Sigmoid colon (tissue), 7 donors: Measurements from ENCODE around the gene GUCA2A. TPM values are rescaled to one million over a fixed set of nuclear protein-coding genes. Genes with fewer than 3 reads are reported as not detected.

Source experiments
- DNase-seq: peaks from one replicate; pipeline ENCODE4 v3.0.0-alpha.2; 2019
- H3K27ac ChIP-seq, 4 donors: fragments of 200-600 bp; sonication (generic); one replicate each; pipeline ENCODE4 v1.5.1; 2016 to 2019; ENCODE audit warnings: mild to moderate bottlenecking in 1 of 4
- H3K27me3 ChIP-seq, 3 donors: fragments of 200-600 bp; sonication (generic); one replicate each; pipeline ENCODE4 v1.5.1; 2019; ENCODE audit warnings: mild to moderate bottlenecking in 1 of 3
- H3K36me3 ChIP-seq, 4 donors: fragments of 200-600 bp; sonication (generic); one replicate each; pipeline ENCODE4 v1.5.1; 2016 to 2019
- H3K4me1 ChIP-seq, 4 donors: fragments of 200-600 bp; sonication (generic); one replicate each; pipeline ENCODE4 v1.5.1; 2017 to 2019
- H3K4me3 ChIP-seq, 4 donors: fragments of 200-600 bp; sonication (generic); one replicate each; pipeline ENCODE4 v1.5.1; 2017 to 2019; ENCODE audit warnings: mild to moderate bottlenecking in 2 of 4, moderate library complexity in 1 of 4
- H3K9me3 ChIP-seq, 4 donors: fragments of 200-600 bp in 3 of 4; sonication (generic) in 3 of 4; one replicate each; pipeline versions ENCODE4 v1.5.1 to v1.6.1; 2013 to 2019
- EP300 ChIP-seq, 4 donors: sonication (generic); formaldehyde crosslinking; IDR thresholded peaks; one replicate each; pipeline ENCODE4 v1.6.1; 2017; ENCODE audit warnings: antibody characterized with exemption in 4 of 4
- POLR2A ChIP-seq, 2 donors: fragments of 450-650 bp; IDR thresholded peaks; one replicate each; pipeline ENCODE4 v1.6.1; 2016; ENCODE audit warnings: antibody characterized with exemption in 2 of 2, mild to moderate bottlenecking in 2 of 2, moderate library complexity in 2 of 2
- POLR2AphosphoS5 ChIP-seq, 4 donors: sonication (generic); formaldehyde crosslinking; IDR thresholded peaks; one replicate each; pipeline ENCODE4 v1.6.1; 2017; ENCODE audit warnings: antibody characterized with exemption in 4 of 4
- WGBS, 2 donors: extraction: QIAGEN DNeasy Blood & Tissue Kit; methylation state at CpG; one replicate each; pipeline ENCODE4 v1.1.7; 2013; 5-methylcytosine and 5-hydroxymethylcytosine counted together
- intact Hi-C: fragments of 100-400 bp; cut with DNase I; formaldehyde crosslinking; loops from one replicate; pipeline ENCODE4 v1.15.1; 2023
- polyA plus RNA-seq, 3 donors: library from polyadenylated mRNA; stranded (reverse); fragments of 200-250 nt; gene quantifications; one replicate each; pipeline ENCODE4 v1.2.3, GENCODE V29; 2013
- total RNA-seq, 4 donors: library from RNA; depleted of rRNA; stranded (reverse); fragments of >200 nt; gene quantifications; one replicate each; pipeline ENCODE4 v1.1.0, GENCODE V29; 2016
- TF ChIP-seq, protein P1 (sequence below), 4 experiments: fragments of 450-650 bp in 3 of 4; fragments of 200-600 bp in 1 of 4; IDR thresholded peaks; one replicate each; pipeline ENCODE4 v1.5.1; 2016 to 2019; ENCODE audit warnings: antibody characterized with exemption in 4 of 4, mild to moderate bottlenecking in 3 of 4, moderate library complexity in 2 of 4
- donor health status: healthy with polysubstance abuse.
- donor health status: Bipolar disorder and iron deficiency.
- donor health status: healthy.

The GUCA2A gene
- total and polyA plus RNA-seq, 7 donors = 2.2 to 950 (median 523) TPM; not detected in 3

DNA sequence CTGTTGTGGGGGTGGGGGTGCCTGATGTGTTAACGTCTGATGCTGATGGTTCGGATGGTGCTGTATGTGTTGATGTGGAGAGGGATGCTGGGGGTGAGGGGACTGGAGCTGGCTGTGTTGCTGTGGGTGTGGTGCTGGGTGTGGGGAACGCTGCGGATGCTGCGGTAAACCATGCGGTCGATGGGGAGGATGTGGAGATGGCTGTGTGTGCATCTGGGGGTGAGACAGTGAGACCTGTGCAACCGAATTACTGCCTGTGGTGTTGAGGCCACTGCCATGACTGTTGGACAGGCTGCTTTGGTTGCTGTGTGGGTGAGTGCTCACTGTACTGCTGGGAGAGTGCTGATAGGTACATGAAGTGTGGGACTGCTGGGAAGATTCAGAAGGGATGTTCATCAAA, 26.8 kb upstream of the GUCA2A start:
- TF ChIP-seq, protein P1, sequence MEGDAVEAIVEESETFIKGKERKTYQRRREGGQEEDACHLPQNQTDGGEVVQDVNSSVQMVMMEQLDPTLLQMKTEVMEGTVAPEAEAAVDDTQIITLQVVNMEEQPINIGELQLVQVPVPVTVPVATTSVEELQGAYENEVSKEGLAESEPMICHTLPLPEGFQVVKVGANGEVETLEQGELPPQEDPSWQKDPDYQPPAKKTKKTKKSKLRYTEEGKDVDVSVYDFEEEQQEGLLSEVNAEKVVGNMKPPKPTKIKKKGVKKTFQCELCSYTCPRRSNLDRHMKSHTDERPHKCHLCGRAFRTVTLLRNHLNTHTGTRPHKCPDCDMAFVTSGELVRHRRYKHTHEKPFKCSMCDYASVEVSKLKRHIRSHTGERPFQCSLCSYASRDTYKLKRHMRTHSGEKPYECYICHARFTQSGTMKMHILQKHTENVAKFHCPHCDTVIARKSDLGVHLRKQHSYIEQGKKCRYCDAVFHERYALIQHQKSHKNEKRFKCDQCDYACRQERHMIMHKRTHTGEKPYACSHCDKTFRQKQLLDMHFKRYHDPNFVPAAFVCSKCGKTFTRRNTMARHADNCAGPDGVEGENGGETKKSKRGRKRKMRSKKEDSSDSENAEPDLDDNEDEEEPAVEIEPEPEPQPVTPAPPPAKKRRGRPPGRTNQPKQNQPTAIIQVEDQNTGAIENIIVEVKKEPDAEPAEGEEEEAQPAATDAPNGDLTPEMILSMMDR (IDR thresholded peaks at IDR 0.05) = no peak
- TF ChIP-seq POLR2A (IDR thresholded peaks at IDR 0.05) (no peak), EP300 (IDR thresholded peaks at IDR 0.05) (no peak), POLR2AphosphoS5 (IDR thresholded peaks at IDR 0.05) (no peak)
- H3K4me1 ChIP-seq = no peaks in the 10 kb centered on the region
- intact Hi-C loops = no loop called here
- peaks cover 0 to 79% (median 8%) of the 10 kb centered on the region in 4 donors for H3K36me3 ChIP-seq
- WGBS, 2 donors = 94 to 95% methylated on average over 8 of the region's 8 CpGs
- H3K4me3 ChIP-seq = no peak overlapping the region
- H3K27me3 ChIP-seq = no peaks in the 10 kb centered on the region
- H3K27ac ChIP-seq = no peak overlapping the region
- H3K9me3 ChIP-seq = no peaks in the 10 kb centered on the region
- DNase-seq = no peak

DNA sequence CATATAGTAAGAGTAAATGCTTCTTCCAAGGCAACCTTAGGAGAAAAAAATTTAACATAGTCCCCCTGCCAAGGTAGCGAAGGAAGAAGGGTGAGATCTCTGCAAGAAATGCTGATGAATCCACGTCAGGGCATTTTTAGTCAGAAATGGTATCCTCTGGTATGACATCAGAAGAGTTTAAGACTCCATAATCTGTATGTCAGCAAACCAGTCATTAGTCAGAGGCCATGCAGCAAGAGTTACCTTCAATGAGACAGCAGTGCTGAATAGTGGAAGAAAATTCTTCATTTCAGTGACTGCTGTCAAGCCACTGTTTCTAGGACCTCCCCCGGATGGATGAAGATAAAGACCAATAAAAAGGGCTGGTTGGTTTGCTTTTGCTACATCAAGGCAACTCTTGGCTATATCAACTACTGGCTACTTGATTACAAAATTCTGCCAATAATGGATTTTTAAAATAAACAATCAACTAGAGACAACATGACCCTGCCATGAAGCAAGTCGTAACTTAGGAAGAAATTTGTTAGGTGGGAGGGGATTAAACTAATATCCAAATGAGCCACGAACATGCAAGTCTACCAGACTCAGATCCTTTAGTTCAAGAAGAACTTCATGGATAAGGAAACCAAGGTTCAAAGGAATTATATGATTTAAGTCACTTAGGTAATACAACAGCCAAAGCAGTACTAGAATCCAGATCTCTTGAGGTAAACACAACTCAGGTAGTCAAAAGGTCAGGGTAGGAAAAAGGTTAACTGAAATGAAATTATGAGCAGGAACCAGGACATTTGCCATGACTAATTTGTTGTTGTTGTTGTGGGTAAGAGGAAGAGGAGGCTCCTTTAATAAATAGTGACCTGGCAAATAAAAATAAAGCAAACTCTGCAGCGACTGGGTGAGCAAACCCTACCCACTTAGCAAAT, 25.6 kb upstream of the GUCA2A start:
- Histone ChIP-seq H3K4me3 (no peak overlapping the region), H3K27ac (no peak overlapping the region), H3K36me3 (peaks cover 0 to 75% (median 8%) of the 10 kb centered on the region in 4 donors), H3K9me3 (no peaks in the 10 kb centered on the region), H3K27me3 (no peaks in the 10 kb centered on the region), H3K4me1 (no peaks in the 10 kb centered on the region)
- WGBS, 2 donors = 85 to 86% methylated on average over 6 of the region's 6 CpGs
- intact Hi-C loops = no loop called here
- TF ChIP-seq, protein P1 (IDR thresholded peaks at IDR 0.05) = no peak
- TF ChIP-seq POLR2A (IDR thresholded peaks at IDR 0.05) (no peak), EP300 (IDR thresholded peaks at IDR 0.05) (no peak), POLR2AphosphoS5 (IDR thresholded peaks at IDR 0.05) (no peak)
- DNase-seq = no peak

DNA sequence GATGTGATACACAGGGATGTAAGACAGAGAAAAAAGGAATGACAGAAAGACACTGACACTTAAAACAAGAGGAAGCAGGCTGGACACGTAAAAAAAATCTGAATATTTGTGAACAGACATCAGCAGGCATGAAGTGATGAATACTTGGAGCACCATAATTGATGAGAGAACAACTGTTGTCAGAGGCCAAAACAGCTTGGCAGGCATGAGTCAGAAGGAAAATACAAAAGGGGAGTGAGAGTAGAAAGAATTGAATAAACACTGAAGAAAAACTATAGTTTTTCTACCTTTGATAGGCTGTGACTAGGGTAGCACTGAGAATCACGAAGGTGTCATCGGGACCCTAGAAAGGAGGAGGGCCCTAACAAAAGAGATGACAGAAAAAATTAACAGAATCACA, 21.6 kb upstream of the GUCA2A start:
- Histone ChIP-seq H3K4me1 (no peaks in the 10 kb centered on the region), H3K36me3 (peaks cover 0 to 74% (median 6%) of the 10 kb centered on the region in 4 donors), H3K27me3 (no peaks in the 10 kb centered on the region), H3K9me3 (no peaks in the 10 kb centered on the region), H3K4me3 (no peak overlapping the region), H3K27ac (no peak overlapping the region)
- intact Hi-C loops = no loop called here
- TF ChIP-seq EP300 (IDR thresholded peaks at IDR 0.05) (no peak), POLR2AphosphoS5 (IDR thresholded peaks at IDR 0.05) (no peak), POLR2A (IDR thresholded peaks at IDR 0.05) (no peak)
- TF ChIP-seq, protein P1 (IDR thresholded peaks at IDR 0.05) = no peak
- DNase-seq = no peak
- WGBS, 2 donors = 91% methylated on average over 3 of the region's 3 CpGs

DNA sequence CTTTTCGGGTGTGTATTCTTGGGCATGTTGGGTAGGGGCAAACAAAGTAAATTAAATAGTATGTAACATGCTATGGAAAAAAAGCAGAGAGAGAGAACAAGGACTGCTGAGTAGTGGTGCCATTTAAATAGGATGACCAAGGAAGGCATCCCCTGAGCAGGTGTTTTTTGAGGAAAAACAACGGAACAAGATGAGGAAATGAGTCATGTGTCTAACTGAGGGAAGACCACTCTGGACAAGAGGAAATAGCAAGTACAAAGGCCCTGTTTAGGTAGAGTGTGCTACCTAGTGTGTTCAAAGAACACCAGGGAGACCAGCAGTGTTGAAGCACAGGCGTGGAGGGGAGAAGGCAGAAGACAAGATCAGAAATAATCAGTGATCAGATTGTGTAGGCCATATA, 20.1 kb upstream of the GUCA2A start:
- intact Hi-C loops = no loop called here
- no peak for DNase-seq
- H3K27ac ChIP-seq = no peak overlapping the region
- no peaks in the 10 kb centered on the region for H3K9me3 ChIP-seq
- TF ChIP-seq, protein P1 (IDR thresholded peaks at IDR 0.05) = no peak
- TF ChIP-seq EP300 (IDR thresholded peaks at IDR 0.05) = no peak
- H3K36me3 ChIP-seq = peaks cover 0 to 63% (median 7%) of the 10 kb centered on the region in 4 donors
- no peak overlapping the region for H3K4me3 ChIP-seq
- no peaks in the 10 kb centered on the region for H3K27me3 ChIP-seq
- peaks cover 0 to 6% (median 2%) of the 10 kb centered on the region in 4 donors for H3K4me1 ChIP-seq
- 90 to 94% methylated on average over 3 of the region's 3 CpGs for WGBS, 2 donors
